HG02973 (cell line): ENCODE measurements around the gene LDLRAD1.
"Not testable (repeated sequence)": the region's sequence is repeated elsewhere in the genome, so short reads cannot be mapped to it uniquely, and the experiment has no call there.

ENCODE experiments used
- ATAC-seq: cut with Tn5 transposase; IDR thresholded peaks from one replicate; pipeline ENCODE4 v1.9.1; 2021; ENCODE audit warnings: moderate library complexity; ENCODE audit not compliant: unreplicated experiment

LDLRAD1 gene

DNA sequence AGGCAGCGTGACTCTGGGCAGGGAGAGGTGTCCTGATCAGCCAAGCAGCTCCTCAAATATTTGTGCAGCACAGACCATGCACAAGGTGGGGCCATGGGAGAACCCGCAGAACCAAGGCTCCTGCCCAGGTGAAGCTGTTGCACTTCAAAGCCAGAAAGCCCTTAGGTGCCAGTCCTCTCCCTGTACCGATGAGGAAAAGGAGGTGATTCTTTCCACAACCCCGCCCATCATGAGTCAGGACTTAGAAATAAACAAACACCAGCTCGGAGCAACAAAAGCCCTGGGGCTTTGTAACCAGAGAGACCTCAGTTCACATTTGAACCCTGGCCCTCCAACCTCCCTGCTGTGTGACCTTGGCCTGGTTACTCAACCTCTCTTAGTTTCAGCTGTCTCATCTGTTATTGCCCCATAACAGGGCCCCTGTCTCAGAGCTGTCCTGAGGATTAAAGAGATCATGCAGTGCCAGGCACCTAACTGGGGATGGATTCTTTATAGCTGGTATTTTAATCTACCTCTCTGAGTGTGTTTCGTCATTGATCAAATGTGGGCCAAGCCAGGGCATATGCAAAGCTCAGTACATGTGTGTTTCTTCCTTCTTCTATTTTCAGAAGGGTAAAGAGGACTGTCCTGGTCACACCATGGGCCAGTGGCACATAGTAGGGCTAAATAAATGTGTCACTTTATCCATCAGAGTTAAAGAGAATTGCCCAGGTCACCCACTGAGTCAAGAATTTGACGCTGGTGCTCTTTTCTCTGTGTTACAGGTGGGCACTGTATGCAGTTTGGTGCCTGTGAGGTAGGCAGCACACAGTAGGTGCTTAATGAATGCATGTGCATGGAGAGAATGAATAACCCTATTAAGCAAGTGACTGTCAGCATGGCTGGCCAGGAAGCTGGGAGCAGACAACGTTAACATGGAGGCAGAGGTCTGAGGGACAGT is 1.4 kb downstream of the LDLRAD1 start:
- ATAC-seq = no peak

DNA sequence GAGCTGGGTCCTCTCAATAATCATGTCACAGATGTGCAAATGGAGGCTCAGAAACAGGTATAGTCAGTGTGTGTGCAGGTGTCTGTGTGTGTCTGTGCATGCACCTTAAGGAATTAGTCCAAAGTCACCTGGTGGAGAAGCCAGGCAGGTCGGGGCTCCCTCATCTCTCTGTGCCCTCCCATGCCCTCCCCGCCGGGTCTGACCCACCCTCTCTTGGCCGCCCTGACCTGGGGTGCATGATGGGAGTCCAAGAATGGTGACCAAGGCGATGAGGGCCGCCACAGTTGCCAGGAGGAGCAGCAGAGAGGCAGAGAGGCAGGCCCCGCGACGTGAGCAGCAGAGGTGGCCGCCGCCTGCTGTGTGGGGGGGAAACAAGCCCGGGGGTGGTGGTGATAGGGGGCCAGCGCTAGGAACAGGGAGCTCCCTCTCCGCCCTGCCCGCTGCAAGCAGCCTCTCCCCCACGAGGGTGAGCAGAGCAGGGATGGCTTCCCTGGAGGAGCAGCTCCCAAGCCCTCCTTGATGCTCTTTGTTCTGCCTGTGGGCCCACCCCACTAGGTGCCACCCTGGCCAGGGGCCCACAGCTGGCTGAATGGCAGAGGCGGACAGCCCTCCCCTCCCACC is 3.9 kb downstream of the LDLRAD1 start:
- ATAC-seq = no peak

GRCh38 chr1:54013393-54014008 is 4.5 kb downstream of the LDLRAD1 start:
- ATAC-seq = no peak

DNA sequence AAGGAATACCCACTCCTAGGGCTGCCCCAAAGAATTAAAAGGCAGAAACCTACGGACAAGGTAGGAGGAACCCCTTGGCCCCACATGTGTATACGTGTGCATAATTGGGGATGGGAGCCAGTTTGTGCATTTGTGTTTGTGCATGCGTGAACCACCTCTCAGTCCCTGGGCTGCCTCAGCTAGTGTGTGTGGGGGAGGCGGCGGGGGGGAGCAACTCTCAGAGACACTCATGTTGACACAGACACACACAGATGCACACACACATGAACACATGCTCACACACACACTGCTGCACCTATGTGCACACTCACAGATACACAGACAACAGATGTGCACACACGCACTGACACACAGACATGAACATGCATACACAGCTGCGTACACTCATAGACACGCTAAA is 5.1 kb downstream of the LDLRAD1 start:
- ATAC-seq = no peak

DNA sequence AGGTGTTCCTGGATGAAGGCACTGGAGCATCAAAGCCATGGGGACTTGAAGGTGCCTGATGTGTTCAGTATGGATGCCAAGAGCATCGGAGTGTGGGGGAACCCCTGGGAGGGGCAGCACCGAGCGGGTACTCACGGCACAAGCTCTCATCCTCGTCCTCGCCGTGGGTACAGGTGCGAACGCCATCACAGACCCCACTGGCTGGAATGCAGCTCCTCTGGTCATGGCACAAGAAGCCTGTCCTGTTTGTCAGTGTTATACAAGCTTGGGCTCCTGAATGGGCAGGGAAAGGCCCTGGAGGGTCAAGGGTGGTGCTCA is 6.0 kb downstream of the LDLRAD1 start:
- no peak for ATAC-seq

DNA sequence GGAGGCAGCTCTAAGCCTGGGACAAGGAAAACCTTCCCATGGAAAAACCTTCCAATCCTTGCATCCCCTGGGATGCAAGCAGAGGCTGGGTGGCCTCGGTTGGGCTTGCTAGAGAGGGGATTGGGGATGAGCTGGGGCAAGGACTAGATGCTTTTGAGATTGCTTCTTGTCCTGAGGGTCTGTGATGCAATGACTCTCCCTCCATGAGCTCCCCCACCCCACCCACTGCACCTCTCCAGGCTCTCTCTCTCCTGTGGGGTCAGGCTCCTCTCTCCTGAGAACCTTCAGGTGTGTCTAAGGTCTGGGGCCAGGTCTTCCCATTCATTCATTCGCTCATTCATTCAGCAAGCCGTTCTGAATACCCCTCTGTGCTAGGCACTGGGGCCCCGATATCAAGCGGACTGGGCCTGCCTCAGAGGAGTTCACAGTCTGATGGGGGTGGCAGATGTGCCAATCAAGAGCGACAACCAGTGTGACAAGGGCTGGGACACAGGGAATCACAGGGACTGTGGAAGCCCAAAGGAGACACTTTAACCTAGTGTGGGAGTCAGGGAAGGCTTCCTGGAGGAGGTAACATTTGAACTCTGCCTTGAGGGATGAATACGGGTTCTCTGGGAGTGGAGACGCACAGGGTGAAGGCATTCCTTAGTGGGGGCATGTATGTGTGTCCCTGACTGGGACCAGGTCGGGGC is 6.5 kb downstream of the LDLRAD1 start:
- no peak for ATAC-seq

GRCh38 chr1:54010415-54011117 is 7.4 kb downstream of the LDLRAD1 start:
- ATAC-seq = no peak

DNA sequence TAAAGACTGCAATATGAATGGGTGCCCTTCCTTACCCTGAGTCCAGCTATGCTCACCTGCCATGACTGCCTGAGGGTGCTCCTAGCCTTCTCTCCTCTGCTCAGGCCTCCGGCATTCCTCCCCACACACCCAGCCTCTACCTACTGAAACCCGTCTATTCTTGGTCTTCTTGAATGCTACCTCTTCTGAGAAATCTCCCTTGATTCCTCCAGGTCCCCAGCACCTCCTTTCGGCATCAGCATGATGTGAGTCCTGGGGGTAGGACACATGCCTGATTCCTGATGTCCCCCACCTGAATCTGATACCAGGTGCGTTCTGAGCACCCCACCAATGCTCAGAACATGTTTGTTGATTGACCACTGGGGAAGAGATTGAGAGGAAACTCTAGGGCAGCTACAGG is 8.6 kb downstream of the LDLRAD1 start:
- ATAC-seq = no peak

- no peak for ATAC-seq
Measured at GRCh38 chr1:54008876-54009275, 9.1 kb downstream of the LDLRAD1 start.

DNA sequence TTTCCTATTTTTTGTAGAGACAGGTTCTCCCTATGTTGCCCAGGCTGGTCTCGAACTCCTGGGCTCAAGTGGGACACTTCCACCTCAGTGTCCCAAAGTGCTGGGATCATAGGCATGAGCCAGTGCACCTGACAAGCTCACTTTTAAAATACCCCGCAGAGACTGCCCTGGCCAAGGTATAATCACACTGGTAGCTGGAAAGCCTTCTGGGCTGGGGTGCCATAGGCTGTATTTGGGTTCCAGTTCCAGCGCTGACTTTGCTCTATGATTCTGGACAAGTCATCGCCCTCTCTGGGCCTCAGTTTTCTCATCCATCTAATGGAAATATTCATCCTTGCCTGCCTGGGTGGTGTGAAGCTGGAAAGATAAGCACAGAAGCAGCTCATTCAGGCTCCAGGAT is 10.4 kb downstream of the LDLRAD1 start:
- ATAC-seq = no peak

DNA sequence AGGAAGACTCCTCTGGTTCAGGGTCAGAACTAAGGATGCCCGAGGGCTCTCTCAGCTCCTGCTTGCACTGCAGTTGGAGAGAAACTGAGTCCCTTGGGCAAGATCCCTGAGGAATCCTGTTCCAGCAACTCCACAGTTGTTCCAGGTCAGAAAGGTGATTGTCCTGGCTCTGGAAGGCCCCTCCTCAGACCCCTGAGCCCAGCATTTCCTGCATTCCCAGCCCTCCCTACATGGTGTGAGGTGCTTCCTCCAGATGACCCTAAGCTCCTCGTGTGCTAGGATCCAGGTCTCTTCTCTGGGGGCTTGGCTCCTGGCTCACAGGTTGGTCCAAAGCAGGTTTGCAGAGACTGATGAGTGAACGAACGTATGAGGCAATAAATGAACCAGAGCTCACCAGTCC is 11.5 kb downstream of the LDLRAD1 start:
- no peak for ATAC-seq

GRCh38 chr1:54004481-54005049 is 13.4 kb downstream of the LDLRAD1 start:
- ATAC-seq = no peak

- ATAC-seq = not testable (repeated sequence)
Measured at GRCh38 chr1:54003750-54004480, 14.1 kb downstream of the LDLRAD1 start.

DNA sequence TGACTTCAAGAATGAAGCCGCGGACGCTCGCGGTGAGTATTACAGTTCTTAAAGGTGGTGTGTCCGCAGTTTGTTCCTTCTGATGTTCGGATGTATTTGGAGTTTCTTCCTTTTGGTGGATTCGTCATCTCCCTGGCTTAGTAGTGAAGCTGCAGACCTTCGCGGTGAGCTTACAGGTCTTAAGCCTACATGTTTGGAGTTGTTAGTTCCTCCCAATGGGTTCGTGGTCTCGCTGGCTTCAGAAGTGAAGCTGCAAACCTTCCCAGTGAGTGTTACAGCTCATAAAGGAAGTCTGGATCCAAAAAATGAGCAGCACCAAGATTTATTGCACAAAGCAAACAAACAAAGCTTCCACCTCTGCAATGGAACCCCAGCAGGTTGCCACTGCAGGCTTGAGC is 14.7 kb downstream of the LDLRAD1 start:
- ATAC-seq = no peak

DNA sequence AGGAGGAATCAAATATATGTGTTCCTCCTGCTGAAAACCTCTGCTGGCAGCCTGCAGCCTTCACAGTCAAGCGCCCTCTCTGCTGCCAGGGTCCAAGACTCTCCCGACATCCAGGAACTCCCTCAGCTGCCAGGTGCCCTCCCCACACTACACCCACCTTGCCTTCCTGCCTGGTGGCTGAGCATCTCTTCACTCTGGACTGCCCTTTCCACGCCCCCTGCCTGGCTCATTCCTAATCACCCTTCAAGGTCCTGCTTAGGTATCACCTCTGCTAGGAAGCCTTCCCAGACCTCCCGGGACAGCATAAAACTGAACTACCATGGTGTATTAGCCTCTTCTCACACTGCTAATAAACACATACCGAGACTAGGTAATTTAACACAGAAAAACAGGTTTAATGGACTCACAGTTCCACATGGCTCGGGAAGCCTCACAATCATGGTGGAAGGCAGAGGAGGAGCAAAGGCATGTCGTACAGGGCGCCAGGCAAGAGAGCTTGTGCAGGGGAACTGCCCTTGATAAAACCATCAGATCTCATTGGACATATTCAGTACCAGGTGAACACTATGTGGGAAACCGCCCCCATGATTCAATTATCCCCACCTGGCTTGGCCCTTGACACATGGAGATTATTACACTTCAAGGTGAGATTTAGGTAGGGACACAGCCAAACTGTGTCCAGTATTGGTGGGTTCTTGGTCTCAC is 15.3 kb downstream of the LDLRAD1 start:
- ATAC-seq = no peak

- no peak for ATAC-seq
Measured at GRCh38 chr1:54001591-54001990, 16.4 kb downstream of the LDLRAD1 start.

- ATAC-seq = no peak
Measured at GRCh38 chr1:53999920-54000319, 18.1 kb downstream of the LDLRAD1 start.

GRCh38 chr1:53998223-53998622 is 19.8 kb downstream of the LDLRAD1 start:
- no peak for ATAC-seq

DNA sequence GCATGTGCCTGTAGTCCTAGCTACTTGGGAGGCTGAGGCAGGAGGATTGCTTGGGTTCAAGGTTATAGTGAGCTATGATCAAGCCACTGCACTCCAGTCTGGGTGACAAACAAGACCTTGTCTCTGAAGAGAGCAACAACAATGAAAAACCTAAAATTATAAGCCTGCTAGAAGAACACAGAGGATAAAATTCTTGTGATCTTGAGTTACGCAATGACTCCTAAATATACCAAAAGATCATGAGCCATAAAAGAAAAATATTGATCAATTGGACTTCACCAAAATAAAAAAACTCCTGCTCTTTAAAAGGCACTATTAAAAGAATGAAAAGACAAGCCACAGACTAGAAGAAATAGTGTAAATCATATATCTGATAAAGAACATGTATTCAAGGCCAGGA is 22.3 kb downstream of the LDLRAD1 start:
- no peak for ATAC-seq
